Skeletal muscle cell (primary cell): Measurements from ENCODE around the gene WFDC2.
A peak's percentile ranks its signal among the peaks of the same experiment; 100 is the strongest.

ENCODE experiments used
- DNase-seq: peaks from one replicate; pipeline ENCODE4 v3.0.0-alpha.2; 2010; ENCODE audit warnings: low read depth
- H3K4me3 ChIP-seq: 2 replicates; pipeline ENCODE4 v1.5.1; 2011; ENCODE audit warnings: low read depth, mild to moderate bottlenecking, control low read depth, low read length, moderate library complexity

The WFDC2 gene, protein sequence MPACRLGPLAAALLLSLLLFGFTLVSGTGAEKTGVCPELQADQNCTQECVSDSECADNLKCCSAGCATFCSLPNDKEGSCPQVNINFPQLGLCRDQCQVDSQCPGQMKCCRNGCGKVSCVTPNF

DNA sequence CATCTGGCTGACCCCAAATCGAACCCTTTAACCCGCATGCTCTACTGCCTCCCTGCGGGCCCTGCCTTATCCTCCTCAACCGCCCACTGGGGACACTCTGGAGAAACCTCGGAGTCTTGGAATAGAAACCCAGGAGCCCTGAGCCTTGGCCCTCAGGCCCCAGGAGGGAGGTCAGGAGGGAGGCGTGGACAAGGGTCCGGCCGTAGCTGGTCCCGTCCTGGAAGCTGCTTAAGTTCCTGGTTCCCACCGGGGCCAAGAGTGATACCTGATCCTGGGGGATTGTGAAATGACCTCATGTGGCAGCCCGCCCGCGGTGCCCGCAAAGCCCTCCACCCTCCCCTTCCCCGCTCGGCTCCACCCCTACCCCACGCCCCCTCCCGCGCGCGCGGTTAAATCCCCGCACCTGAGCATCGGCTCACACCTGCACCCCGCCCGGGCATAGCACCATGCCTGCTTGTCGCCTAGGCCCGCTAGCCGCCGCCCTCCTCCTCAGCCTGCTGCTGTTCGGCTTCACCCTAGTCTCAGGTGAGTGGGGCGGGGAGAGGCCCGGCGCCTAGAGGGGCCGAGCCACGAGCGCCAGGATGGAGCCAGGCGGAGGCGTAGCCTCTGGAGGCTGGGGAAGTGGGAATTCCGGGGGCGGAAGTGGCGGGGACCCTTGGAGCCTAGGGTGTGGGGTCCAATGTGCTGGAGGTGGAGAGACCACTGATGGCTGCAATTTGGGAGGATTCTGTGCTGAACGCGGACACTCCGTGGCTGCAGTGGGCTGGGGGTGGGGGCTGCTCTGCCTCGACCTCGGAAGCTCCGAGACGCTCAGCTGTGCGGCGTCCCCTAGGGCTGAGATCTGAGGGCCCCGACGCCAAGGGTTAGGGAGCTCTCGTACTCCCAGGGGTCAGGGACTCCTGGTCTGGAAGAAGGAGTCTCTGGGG is at the start of gene WFDC2:
Gene WFDC2, plus strand, starts transcription at position 418 of the 926 bp plus-strand sequence. Its CDS starts 29 bp downstream, at position 447.
- DNase-seq: no peak
- H3K4me3 ChIP-seq: peak within 1 kb of the TSS; percentile 46

DNA sequence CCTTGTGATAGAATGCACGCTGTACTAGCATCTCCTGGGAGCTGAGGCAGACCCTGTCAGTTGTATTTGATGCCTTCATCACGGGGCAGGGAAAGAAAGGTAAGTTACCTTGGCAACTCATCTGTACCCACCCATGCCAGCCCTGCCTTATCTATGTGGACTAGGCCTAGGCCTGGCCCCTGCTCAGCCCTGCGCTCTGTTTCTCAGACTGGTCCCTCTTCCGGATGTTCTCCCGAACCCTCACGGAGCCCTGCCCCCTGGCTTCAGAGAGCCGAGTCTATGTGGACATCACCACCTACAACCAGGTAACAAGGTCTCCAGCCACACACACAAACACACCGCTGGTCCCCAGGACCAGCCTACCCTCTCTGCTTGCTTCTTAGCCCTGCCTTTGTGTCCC is 49.4 kb upstream of the WFDC2 start:
- no peak overlapping the region for H3K4me3 ChIP-seq

DNA sequence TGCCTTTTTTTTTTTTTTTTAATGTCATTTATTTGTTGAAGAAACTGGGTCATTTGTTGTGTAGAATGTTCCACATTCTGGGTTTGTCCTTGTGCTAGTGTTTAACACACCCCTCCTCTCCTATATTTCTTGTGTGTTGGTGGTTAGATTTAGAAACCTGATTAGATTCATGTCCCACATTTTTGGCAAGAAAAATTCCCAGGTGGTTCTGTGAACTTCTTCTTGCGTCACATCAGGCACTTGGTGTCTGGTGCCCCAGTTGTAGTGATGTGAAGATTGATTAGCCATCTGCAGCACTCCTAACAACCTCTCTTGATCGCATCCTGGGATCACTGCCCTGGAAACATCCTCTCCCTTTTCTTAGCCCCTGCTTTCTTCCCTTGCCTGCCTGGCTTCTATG is 45.9 kb upstream of the WFDC2 start:
- no peak overlapping the region for H3K4me3 ChIP-seq
- no peak for DNase-seq

More for the DNA sequence above, 49.4 kb upstream of the WFDC2 start:
- no peak for DNase-seq

DNA sequence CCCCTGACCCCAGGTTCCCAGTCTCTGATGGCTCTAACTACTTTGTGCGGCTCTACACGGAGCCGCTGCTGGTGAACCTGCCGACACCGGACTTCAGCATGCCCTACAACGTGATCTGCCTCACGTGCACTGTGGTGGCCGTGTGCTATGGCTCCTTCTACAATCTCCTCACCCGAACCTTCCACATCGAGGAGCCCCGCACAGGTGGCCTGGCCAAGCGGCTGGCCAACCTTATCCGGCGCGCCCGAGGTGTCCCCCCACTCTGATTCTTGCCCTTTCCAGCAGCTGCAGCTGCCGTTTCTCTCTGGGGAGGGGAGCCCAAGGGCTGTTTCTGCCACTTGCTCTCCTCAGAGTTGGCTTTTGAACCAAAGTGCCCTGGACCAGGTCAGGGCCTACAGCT is 44.0 kb upstream of the WFDC2 start:
- no peak for DNase-seq
- no peak overlapping the region for H3K4me3 ChIP-seq

DNA sequence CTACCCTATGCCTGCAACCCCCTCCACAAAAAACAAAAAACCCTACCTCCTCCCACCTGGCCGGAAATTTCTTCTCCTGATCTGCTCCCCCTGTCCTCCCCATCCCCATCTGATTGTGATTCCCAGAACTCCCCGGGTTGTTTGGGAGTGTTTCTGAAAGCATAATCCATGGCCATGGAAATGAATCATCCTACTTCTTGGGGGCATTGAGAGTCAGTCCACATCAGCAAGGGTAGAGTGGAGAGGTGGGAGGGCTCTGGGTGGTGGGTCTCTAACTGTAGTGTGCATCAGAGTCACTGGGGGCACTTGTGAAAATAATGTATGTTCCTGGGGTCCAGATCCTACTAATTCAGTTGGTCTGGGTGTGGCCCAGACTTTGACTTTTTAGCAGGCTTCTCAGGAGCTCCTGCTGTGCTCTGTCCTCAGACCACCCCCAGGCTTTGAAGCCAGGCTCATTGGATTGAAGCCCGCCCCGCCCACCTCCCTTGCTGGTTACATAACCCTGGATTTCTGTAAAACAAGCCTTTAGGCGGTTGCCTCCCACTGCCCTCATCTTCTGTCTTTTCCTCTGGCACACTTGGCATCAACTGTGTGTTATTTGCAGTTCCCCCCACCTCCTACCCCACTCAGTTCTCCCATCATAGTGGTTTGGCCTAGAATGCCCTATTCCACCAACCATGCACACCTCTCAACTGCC is 43.1 kb upstream of the WFDC2 start:
- no peak for DNase-seq
- no peak overlapping the region for H3K4me3 ChIP-seq

DNA sequence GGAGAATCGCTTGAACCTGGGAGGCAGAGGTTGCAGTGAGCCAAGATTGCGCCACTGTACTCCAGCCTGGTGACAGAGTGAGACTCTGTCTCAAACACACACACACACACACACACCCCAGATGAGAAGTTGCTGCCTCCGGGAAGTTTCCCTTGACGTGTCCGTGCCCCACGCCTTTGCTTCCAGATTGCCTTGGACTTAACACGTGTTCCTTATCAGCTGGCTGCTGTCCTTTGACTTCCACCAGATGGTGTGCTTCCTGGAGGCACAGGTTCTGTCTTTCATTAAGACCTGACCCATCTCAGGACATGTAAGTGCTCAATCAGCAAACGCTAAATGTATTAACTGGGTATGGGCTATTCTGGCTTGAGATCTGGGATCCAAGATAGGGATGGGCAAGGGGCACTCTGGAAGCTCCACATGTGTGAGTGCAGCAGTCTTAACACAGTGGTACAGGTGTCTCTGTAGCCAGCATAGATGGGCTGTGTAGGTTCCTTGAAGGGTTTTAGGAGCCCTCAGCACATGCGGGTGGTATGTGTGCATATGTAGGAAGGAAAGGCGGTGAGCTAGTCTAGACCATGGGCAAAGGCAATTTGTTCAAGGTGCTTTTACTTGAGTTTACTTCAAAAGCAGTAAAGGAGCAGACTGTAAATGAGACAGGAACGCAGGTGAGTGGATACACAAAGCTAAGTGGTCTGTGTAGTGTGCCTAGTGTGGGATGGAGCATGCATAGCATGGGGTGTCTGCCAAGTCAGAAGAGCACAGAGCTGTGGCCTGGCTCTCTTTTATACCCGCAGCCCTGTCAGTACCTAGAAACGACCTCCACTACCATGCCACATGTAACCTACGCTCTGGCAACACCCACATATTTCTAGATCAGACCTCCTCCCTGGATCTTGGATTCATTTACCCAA is 42.1 kb upstream of the WFDC2 start:
- H3K4me3 ChIP-seq: no peak overlapping the region
- DNase-seq: no peak

DNA sequence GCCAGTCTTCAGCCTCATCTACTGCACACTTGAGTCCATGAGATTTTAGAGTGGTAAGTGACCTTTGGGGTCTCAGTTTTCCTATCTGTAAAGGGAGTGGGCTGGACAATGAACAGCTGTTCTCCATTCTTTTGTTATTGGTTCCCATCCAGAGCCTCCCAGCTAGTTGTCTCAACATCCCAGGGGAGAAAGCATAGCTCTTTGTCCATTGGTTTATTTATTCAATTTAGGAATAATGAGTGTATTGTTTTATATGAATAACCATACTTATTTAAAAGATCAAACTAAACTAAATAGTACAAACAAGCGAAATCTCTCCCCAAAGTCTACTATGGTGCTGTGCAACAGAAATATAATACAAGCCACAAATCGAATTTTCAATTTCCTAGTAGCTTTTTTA is 39.9 kb upstream of the WFDC2 start:
- H3K4me3 ChIP-seq: no peak overlapping the region
- no peak for DNase-seq

DNA sequence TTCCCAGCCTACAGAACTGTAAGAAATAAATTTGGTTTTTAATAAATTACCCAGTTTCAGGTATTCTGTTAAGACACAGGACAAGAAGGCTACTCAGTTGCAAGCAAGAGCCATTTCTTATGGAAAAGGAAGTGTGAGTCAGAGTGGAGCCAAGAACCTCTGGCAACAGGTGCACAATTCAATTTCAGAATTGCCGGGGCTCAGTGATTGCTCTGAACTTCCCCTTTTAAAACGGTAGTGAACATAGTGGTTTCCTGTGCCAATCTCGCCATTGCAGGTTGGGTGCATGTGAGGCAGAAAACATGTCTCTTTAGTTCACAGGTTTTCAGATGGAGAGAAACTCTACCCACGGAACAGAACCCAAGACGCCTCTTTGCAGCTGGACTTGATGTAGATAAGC is 37.3 kb upstream of the WFDC2 start:
- no peak for DNase-seq
- no peak overlapping the region for H3K4me3 ChIP-seq

DNA sequence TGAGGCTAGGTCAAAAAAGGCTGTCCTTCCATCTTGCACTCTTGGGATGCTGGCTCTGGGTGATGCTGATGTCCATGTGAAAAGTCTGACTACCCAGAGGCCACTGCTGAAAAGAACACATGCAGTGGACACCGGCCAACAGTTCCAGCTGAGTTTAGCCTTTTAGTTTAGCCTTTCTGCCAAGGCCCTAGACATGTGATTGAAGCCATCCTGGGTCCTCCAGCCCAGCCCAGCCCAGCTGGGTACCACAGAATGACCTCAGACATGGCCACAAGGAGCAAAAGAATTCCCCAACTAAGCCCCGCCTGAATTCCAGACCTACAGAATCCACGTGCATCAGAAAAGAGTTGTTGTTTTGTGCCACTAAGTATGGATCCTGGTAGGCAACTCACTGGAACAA is 36.2 kb upstream of the WFDC2 start:
- peak; percentile 8 for DNase-seq
- H3K4me3 ChIP-seq: no peak overlapping the region

DNA sequence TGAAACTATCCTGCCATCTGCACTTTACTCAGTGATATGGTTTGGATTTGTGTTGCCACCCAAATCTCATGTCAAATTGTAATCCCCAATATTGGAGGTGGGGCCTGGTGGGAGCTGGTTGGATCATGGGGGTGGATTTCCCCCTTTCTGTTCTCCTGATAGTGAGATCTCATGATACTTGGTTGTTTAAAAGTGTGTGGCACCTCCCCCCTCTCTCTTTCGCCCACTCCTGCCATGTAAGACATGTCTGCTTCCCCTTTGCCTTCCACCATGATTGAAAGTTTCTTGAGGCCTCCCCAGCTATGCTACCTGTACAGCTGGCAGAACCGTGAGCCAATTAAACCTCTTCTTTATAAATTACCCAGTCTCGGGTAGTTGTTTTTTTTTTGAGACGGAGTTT is 35.6 kb upstream of the WFDC2 start:
- no peak overlapping the region for H3K4me3 ChIP-seq
- DNase-seq: no peak

DNA sequence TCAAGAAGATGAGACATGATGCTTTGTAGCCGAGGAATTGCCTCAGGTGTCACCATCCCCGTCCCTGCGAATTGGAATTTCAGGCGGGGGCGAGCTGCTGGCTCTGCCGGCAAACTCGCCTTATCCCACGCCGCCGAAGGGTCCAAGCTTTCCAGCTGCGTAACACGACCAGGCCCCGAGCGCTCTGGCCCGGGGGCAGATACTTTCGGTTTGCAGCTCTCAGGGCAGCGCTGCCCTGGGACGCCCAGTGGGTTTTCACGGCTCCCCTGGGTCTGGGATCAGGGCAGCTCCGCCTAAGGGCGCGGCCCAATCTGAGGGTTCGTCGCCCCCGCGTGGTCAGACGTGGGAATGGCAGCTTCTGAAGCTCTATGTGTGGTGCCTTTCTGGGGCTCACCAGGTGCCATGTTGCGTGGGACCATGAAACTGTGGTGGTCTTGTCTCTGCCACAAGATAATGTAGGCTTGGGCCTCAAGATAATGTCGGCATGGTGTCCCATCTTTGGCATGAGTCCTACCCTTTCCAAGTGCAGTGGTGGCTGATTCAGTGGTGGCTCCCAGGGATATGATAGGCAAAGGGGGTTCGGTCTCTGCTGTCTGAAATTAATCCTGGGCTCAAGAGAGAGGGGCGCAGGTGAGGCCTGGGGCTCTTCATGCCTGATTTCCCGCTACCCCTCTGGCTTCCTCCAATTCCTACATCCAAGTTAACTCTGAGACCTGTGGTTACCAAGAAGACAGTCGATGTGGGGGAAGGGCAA is 32.6 kb upstream of the WFDC2 start:
- DNase-seq: peak; percentile 29
- peak overlapping the region; percentile 56 for H3K4me3 ChIP-seq

DNA sequence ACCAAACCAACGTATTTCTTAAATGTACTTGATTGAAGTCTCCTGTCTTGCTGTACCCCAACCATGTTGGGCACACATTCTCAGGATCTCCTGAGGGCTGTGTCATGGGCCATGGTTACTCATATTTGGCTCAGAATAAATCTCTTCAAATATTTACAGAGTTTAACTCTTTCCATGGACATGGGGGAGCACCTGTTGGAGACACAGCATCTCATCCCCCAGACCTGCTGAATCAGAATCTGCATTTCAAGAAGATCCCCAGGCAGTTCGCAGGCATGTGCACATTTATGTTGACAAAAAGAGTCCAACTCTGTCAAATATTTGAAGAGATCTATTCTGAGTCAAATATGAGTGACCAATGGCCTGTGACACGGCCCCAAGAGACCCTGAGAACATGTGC is 29.1 kb upstream of the WFDC2 start:
- no peak overlapping the region for H3K4me3 ChIP-seq
- no peak for DNase-seq

DNA sequence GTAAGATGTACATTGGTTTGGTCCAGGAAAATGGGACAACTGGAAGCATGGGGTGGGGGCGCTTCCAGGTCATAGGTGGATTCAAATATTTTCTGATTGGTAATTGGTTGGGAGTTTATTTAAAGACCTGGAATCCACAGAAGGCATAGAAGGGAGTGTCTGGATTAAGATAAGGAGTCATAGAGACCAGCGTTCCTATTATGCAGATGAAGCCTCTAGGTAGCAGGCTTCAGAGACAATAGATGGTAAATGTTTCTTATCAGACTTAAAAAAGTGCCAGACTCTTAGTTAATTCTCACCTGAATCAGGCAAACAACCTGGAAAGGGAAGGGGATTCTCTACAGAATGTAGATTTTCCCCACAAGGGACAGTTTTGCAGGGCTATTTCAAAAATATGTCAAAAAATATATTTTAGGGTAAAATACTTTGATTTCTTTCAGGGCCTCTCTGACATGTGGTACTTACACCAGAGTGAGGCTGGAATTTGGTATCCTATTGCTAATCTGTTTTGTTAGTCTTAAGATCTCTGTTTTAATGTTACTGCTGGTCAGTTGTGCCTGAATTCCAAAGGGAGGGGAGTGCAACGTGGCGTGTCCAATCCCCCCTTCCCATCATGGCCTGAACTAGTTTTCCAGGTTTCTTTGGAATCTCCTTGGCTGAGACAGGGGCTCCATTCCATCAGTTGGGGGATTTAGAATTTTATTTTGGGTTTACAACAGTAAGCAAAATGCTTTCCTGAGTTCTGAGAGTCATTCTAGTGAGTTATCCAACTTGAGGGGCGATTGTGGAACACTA is 28.5 kb upstream of the WFDC2 start:
- DNase-seq: no peak
- no peak overlapping the region for H3K4me3 ChIP-seq

DNA sequence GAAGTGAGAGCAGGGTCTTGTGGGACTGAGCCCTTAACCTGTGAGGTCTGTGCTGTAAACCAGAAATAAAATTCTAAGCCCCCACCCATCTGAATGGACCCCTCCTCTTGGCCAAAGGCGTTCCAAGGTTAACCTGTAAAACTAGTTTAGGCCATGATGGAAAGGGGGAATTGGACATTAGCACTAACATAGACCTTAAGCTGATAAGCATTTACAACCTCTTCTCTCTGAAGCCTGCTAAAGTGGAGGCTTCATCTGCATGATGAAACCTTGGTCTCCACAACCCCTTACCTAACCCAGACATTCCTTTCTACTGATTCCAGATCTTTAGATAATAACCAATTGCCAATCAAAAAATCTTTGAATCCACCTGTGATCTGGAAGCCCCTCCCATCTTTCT is 27.8 kb upstream of the WFDC2 start:
- no peak for DNase-seq
- H3K4me3 ChIP-seq: no peak overlapping the region

DNA sequence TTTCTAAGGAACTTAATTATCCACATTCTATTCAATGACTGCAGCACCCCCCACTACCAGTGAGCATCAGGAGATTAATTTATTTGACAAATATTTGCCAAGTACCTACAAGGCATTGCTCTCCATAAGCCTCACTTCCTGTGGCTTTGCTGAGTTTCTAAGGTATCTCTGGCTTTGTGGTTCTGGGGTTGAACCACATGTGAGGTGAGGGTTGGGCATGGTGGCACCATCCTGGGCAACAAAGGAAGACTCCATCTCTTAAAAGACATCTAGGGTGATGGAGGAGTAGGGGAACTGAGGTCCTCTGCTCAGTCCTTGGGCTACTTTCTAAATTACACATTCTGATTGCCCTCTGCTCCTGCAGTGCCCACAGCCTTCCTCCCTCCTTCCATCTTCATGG is 25.5 kb upstream of the WFDC2 start:
- no peak overlapping the region for H3K4me3 ChIP-seq
- DNase-seq: no peak

DNA sequence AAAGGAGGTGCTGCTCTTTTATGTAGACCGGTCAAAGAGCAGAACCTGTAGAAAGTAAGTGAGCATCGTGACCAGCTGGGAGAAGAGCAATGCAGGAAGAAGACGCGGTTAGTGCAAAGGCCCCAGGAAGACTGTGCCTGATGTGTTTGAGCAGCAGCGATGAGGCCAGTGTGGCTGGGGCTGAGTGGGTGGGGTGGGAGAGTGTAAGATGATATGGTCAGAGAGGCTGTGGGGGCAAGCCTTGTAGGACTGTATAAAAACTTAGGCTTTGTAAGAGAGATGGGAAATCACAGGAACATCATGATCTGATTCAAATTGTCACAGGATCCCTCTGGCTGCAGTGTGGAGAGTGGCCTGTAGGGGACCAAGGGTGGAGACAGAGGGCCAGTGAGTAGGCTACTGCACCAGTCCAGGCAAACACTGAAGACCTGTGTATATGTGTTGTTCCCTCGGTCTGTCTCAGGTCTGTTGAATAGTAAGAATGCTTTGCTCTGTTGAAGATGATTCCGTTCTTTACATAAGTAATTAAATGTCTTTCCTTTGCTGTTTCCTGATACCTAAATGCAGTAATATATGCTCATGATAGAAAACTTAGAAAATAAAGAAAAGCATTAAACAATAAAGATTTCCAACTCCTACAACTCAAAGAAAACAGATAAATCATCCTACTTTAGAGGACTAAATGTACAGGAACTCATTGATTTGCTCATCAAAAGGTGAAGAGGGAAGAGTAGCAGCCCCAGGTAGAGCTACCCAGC is 23.6 kb upstream of the WFDC2 start:
- H3K4me3 ChIP-seq: no peak overlapping the region
- DNase-seq: no peak

DNA sequence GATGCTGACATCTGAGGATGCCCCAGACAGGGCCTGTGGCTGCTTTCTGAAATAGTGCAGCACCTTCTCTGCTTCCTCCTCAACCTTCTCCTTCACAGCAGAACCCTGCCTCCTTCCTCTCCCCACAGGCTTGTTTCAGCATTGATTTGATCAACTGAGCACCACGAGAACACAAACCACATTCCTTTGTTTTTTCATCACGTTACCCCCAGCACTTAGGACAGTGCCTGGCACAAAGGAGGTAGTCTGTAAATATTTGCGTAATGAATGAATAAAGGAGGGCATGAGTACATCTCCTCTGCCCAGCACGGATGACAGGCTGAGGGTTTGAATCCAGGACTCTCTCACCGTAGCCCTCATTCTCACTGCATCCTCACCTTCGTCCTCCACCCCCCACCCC is 21.3 kb upstream of the WFDC2 start:
- H3K4me3 ChIP-seq: no peak overlapping the region
- DNase-seq: no peak
